H54 (cell line): ENCODE measurements around the gene GMEB2.

Source experiments
- DNase-seq: peaks from one replicate; pipeline ENCODE4 v3.0.0; 2011; ENCODE audit warnings: low spot score, mixed read lengths; ENCODE audit not compliant: insufficient read length
- FAIRE-seq: peaks from 3 replicates; lab custom pipeline; 2011; peaks lifted over from hg19 to GRCh38; lab: Jason Lieb, UNC
- POLR2A ChIP-seq: IDR thresholded peaks from 2 replicates; pipeline ENCODE4 v1.6.1; 2011; ENCODE audit warnings: low read depth, mild to moderate bottlenecking, low read length

The GMEB2 gene

DNA sequence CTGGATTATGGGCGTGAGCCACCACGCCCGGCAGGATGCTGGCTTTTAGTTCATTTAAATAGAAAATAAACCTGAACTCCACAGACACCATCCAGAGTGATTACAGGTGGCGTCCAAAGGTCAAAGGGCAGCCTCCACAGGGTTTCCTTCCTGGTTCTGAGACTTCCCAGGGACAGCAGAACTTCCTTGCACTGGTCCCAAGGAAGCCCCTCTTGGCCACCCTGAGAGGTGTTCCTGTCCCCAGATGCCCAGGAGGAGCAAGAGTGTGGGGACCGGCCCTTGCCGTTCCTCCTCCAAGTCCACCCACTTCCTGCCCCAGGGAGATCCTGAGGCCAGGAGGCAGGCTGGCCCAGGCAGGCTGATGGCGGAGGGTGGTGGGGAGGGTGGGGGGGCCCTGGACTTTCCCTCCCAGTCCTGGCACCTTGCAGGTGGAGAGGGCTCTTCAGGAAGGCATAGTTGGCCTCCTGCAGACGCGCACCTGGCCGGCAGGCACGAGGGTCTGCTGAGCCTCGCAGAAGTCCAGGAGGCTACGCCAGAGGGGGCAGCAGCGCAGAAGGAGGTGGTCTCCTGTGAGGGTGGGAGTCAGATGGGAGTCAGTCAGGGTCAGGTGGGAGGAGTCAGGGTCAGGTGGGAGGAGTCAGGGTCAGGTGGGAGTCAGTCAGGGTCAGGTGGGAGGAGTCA is 68.0 kb downstream of the GMEB2 start:
- DNase-seq: no peak
- no peak for FAIRE-seq
- no peak for TF ChIP-seq POLR2A

DNA sequence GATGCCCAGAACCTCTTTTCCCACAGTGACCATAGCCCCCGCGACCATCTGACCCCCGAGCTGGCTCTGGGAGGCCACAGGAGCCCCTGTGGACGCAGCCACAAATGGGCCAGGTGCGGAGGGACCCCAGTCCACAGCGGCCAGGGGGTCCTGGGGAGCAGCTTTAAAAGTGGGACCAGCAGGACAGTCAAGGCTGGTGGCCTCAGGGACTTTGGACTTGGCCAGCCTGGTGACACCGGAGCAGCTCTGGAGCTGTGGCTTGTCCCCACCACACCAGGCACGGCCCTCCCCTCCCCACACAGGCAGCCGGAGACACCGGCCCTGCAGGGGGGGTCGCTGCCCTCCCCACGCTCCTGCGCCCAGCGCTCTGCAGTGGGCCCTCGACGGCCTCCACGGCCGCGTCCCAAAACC is 69.4 kb downstream of the GMEB2 start:
- FAIRE-seq (no peak), DNase-seq (no peak)
- TF ChIP-seq POLR2A: no peak

DNA sequence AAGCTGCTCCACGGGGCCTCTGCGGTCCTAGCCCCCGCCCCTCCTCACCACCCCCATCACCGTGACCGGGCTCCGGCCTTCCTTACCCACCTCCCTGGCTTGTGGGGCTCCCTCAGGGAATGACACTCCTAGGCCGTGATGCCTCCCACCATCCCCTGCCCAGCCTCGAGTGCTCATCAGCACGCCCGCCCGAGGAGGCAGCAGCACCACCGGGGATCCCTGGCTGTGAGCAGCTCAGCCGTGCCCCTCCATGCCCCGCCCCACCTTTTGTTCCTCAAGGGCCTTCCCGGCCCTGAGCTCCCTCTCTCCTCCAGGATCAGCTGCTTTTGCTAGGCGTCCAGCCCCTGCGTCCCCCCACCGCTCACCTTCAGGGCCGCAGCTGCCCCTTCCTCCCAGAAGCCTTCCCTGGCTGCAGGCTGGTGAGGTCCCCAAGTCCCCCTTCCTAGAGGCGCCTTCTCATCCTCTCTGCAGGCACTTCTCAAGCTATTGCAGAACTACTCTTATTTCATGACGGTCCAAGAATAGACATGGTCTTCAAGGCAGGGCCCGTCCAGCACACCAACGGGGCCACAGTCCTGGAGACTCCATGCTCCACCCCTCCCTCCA is 69.9 kb downstream of the GMEB2 start:
- FAIRE-seq: no peak
- TF ChIP-seq POLR2A: no peak
- DNase-seq: no peak

DNA sequence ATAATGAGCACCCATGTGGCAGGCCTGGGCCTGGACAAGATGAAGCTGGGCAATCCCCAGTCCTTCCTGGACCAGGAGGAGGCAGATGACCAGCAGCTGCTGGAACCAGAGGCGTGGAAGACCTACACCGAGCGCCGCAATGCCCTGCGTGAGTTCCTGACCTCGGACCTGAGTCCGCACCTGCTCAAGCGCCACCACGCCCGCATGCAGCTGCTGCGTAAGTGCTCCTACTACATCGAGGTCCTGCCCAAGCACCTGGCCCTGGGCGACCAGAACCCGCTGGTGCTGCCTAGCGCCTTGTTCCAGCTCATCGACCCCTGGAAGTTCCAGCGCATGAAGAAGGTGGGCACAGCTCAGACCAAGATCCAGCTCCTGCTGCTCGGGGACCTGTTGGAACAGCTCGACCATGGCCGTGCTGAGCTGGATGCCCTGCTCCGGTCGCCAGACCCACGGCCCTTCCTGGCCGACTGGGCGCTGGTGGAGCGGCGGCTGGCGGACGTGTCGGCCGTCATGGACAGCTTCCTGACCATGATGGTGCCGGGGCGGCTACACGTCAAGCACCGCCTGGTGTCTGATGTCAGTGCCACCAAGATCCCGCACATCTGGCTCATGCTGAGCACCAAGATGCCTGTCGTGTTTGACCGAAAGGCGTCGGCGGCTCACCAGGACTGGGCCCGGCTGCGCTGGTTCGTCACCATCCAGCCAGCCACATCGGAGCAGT is 71.1 kb downstream of the GMEB2 start:
- no peak for TF ChIP-seq POLR2A
- no peak for FAIRE-seq
- DNase-seq: no peak

DNA sequence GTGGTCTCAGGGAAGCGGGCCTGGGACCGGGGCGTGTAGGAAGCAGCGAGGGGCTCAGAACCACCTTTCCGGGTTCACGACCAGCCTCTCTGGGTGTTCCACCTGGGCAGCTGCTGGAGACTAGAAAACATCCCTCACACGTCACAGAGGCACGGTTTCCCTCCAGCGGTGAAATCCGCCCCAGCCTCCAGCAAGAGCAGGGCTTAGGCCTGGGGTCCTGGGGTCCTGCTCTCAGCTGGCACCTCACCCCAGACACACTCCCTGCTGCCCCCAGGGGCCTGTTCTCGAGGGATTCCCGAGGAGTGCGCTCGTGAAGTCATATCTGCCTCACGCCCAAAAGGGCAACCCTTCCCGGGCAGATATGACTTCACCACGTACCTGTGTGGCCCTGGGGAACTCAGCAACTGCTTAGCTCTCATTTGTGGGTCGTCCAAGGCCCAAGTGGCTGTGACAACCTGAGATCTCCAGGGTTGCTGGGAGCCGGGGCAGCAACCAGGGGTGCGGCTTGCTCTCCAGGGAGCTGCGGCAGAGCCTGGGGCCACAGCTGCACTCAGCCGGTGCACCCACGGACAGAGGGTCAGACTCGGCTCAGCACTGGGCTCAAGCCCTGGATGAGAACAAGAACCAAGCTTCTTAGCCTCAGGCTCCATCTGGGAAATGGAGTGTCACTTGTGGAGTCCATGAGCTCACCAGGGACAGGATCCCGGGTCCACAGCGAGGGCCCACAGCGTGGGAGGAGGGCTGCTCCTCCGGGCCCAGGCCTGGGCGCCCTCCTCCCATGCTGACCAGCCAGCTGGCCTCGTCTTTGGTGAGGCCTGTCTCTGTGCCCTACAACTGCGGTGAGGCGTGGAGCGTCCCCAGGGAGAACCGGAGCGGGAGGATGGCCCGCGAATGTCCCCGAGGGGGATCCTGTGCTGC is 72.3 kb downstream of the GMEB2 start:
- FAIRE-seq: no peak
- TF ChIP-seq POLR2A: no peak
- DNase-seq: no peak

- DNase-seq (no peak), FAIRE-seq (no peak)
- TF ChIP-seq POLR2A: no peak
Measured at GRCh38 chr20:63553933-63554290, 73.0 kb downstream of the GMEB2 start, which contains the start of gene FNDC11. FNDC11 (plus strand) TSS chr20:63554159; CDS start chr20:63555664, 1,505 bp downstream.

DNA sequence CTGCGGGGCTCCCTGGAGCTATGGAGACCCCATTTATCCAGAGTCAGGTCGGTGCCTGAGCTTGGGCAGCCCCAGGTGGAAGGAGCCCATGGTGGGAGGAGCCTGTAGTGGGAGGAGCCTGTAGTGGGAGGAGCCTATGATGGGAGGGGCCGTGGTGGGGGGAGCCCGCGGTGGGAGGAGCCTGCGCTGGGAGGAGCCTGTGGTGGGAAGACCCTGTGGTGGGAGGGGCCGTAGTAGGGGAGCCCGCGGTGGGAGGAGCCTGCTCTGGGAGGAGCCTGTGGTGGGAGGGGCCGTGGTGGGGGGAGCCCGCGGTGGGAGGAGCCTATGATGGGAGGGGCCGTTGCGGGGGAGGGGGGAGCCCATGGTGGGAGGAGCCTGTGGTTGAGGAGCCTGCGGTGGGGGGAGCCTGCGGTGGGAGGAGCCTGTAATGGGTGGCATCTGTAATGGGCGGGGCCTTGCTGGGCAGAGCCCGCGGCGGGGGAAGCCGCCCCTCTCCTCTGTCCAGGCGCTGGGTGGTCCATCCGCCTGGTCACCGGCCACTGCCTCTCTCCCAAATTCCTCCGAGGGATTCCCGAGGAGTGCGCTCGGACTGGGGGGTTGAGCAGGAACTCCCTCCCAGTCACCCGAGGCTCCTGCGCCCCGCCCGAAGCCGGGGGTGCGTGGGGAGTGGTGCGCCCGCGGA is 73.5 kb downstream of the GMEB2 start:
- peak; percentile 27; the same call in 1 of the 2 replicates for TF ChIP-seq POLR2A
- FAIRE-seq: peak; percentile 27
- peak; percentile 92 for DNase-seq

- DNase-seq (no peak), FAIRE-seq (no peak)
- TF ChIP-seq POLR2A: no peak
Measured at GRCh38 chr20:63552481-63553249, 74.2 kb downstream of the GMEB2 start.

- FAIRE-seq: no peak
- TF ChIP-seq POLR2A: no peak
- DNase-seq: no peak
Measured at GRCh38 chr20:63551068-63551467, 75.8 kb downstream of the GMEB2 start.

DNA sequence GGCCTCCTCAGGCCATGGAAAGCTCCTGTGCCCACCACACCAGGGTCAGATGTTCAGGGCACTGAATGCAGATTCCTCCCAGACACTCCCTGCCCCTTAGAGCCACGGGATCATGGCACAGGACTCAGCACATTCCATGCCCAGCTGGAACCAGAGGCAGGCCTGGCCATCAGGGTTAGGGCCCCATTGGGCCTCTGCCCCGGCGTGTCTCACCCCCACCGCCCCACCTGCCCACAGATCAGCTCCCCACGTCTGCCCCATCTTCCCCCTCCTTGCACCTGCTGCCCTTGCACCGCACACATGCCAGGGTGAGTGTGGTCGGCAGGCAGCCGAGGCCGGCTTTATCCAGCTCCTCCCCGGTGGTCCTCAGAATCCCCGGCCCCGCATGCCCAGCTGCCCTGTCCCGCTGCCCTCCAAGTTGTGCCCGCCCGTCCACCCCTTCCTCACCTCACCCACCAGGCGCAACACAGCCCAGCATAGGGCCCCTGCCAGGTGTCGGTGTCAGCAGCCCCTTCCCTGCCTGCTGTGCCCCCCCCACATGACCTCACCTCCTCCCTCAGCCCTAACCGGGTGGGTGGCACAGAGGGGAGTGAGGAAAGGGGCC is 77.1 kb downstream of the GMEB2 start:
- no peak for TF ChIP-seq POLR2A
- no peak for FAIRE-seq

DNA sequence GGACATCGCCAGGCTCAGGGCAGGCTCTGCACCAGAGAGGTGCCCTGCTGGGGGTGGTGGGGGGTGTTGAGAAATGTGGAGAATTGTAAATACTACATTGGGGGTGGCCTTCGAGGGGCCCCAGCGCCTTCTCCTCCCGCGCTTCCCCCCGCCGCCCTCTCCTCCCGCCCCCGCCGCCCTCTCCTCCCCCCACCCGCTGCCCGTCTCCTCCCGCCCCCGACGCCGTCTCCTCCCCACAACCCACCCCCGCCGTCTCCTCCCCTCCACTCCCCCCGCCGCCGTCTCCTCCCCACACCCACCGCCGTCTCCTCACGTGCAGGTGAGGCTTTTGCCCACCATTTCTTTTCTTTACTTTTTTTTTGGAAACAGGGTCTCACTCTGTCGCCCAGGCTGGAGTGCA is 77.9 kb downstream of the GMEB2 start:
- DNase-seq: no peak

More for the DNA sequence above, 77.1 kb downstream of the GMEB2 start:
- no peak for DNase-seq

GRCh38 chr20:63548542-63548941 is 78.4 kb downstream of the GMEB2 start:
- DNase-seq: no peak
- no peak for TF ChIP-seq POLR2A
- FAIRE-seq: no peak

More for the DNA sequence above, 77.9 kb downstream of the GMEB2 start:
- no peak for TF ChIP-seq POLR2A
- no peak for FAIRE-seq
